K562 (cell line): ENCODE data around the gene LPCAT1. TPM values are rescaled to one million over a fixed set of nuclear protein-coding genes. Genes with fewer than 3 reads are reported as not detected.

Experiments used
- ATAC-seq: fragments of 200-7000 bp; cut with Tn5 transposase; 3 replicates; pipeline ENCODE4 v1.9.1; 2020; ENCODE audit warnings: moderate library complexity
- BruUV-seq: library from RNA; stranded (reverse); fragments of 400-500 nt; replicated peaks from 2 replicates; lab custom pipeline; 2021; lab: Mats Ljungman, UMichigan
- CTCF ChIA-PET: fragments of 300-600 bp; formaldehyde crosslinking; extraction: SDS; loops from one replicate; lab custom pipeline; 2021; ENCODE audit warnings: low intra/inter-chr PET ratio; lab: Yijun Ruan, JAX
- POLR2A ChIA-PET: fragments of 300-600, 350-650 bp; sonication (Branson Sonifier 250); formaldehyde crosslinking; extraction: SDS; loops from one replicate; lab custom pipeline; 2021; ENCODE audit warnings: antibody characterized with exemption, inconsistent platforms; lab: Yijun Ruan, JAX
- DNase-seq, 4 experiments: peaks; one replicate each; pipeline versions ENCODE4 v3.0.0 to v3.0.0-alpha.2; 2011 to 2018; ENCODE audit warnings: low spot score in 3 of 4, mixed read lengths in 3 of 4; ENCODE audit errors: extremely low read depth in 1 of 4
- FAIRE-seq: peaks from 2 replicates; lab custom pipeline; 2011; peaks lifted over from hg19 to GRCh38; lab: Jason Lieb, UNC
- H2AFZ ChIP-seq: 2 replicates; pipeline ENCODE4 v1.6.0; 2011; ENCODE audit warnings: low read depth, low read length, control low read depth, inconsistent platforms
- H3K27ac ChIP-seq: fragments of 200-600 bp; 3 replicates; pipeline ENCODE4 v1.8.0; 2011; ENCODE audit warnings: low read depth, mild to moderate bottlenecking, control low read depth, inconsistent platforms, low read length, moderate library complexity, mixed read lengths; ENCODE audit errors: extremely low read depth
- H3K27me3 ChIP-seq, 2 experiments: fragments of 300-600 bp in 1 of 2; 2 replicates in 1 of 2; 3 replicates in 1 of 2; pipeline versions ENCODE4 v1.6.0 to v1.8.0; 2011; ENCODE audit warnings: inconsistent platforms in 2 of 2, low read length in 2 of 2, mild to moderate bottlenecking in 1 of 2, mixed read lengths in 1 of 2, moderate library complexity in 1 of 2; ENCODE audit not compliant: control insufficient read depth in 2 of 2, insufficient read depth in 2 of 2
- H3K36me3 ChIP-seq: fragments of 300-600 bp; 3 replicates; pipeline ENCODE4 v1.8.0; 2011; ENCODE audit warnings: mild to moderate bottlenecking, low read length, inconsistent platforms; ENCODE audit not compliant: control insufficient read depth, insufficient read depth
- H3K4me1 ChIP-seq, 2 experiments: fragments of 200-600 bp in 1 of 2; replicated peaks in 1 of 2; 2 replicates in 1 of 2; 3 replicates in 1 of 2; pipeline versions ENCODE4 v1.5.1 to v1.8.0; 2011; ENCODE audit warnings: inconsistent platforms in 2 of 2, low read length in 2 of 2, mild to moderate bottlenecking in 1 of 2, mixed read lengths in 1 of 2, moderate library complexity in 1 of 2; ENCODE audit not compliant: control insufficient read depth in 2 of 2, insufficient read depth in 2 of 2
- H3K4me2 ChIP-seq: 2 replicates; pipeline ENCODE4 v1.6.1; 2011; ENCODE audit warnings: low read length, control low read depth, inconsistent platforms, mixed read lengths; ENCODE audit not compliant: insufficient read depth
- H3K4me3 ChIP-seq: fragments of 200-600 bp; sonication (generic), shearing (Covaris generic); 2 replicates; pipeline ENCODE4 v1.5.1; 2016; ENCODE audit warnings: control low read depth, inconsistent platforms
- H3K79me2 ChIP-seq: fragments of 200-600 bp; 3 replicates; pipeline ENCODE4 v1.8.0; 2011; ENCODE audit warnings: low read length, inconsistent platforms; ENCODE audit not compliant: control insufficient read depth, insufficient read depth
- H3K9ac ChIP-seq, 2 experiments: 2 replicates each; pipeline versions ENCODE4 v1.6.0 to v1.6.1; 2011; ENCODE audit warnings: low read depth in 2 of 2, low read length in 2 of 2, control low read depth in 1 of 2, inconsistent platforms in 1 of 2, mild to moderate bottlenecking in 1 of 2, mixed read lengths in 1 of 2; ENCODE audit not compliant: insufficient read depth in 1 of 2
- H3K9me1 ChIP-seq: one replicate; pipeline ENCODE4 v1.6.0; 2011; ENCODE audit warnings: inconsistent platforms, mild to moderate bottlenecking, low read length, moderate library complexity; ENCODE audit not compliant: control insufficient read depth, insufficient read depth
- H3K9me3 ChIP-seq: replicated peaks from 2 replicates; pipeline ENCODE4 v1.5.1; 2011; ENCODE audit warnings: low read depth, low read length, inconsistent platforms; ENCODE audit not compliant: control insufficient read depth, insufficient read depth
- H4K20me1 ChIP-seq: replicated peaks from 2 replicates; pipeline ENCODE4 v1.6.1; 2011; ENCODE audit warnings: low read length, inconsistent platforms, mixed read lengths; ENCODE audit not compliant: control insufficient read depth, insufficient read depth
- BHLHE40 ChIP-seq: IDR thresholded peaks from 2 replicates; pipeline ENCODE4 v1.6.1; 2011; ENCODE audit warnings: low read length, improper control_type of control experiment
- CTCF ChIP-seq, 3 experiments: IDR thresholded peaks in 2 of 3; conservative IDR thresholded peaks in 1 of 3; 2 replicates each; pipeline ENCODE4 v1.5.1; 2011 to 2012; ENCODE audit warnings: low read length in 3 of 3, mild to moderate bottlenecking in 3 of 3, control low read depth in 2 of 3, improper control_type of control experiment in 1 of 3, inconsistent platforms in 1 of 3, low read depth in 1 of 3, mixed read lengths in 1 of 3, moderate library complexity in 1 of 3; ENCODE audit not compliant: insufficient read depth in 2 of 3
- E2F6 ChIP-seq, 2 experiments: IDR thresholded peaks; 2 replicates each; pipeline ENCODE4 v1.6.1; 2011; ENCODE audit warnings: borderline replicate concordance in 1 of 2, control low read depth in 1 of 2, low read depth in 1 of 2, low read length in 1 of 2, mild to moderate bottlenecking in 1 of 2, mixed read lengths in 1 of 2, moderate library complexity in 1 of 2; ENCODE audit not compliant: insufficient read depth in 1 of 2, insufficient read length in 1 of 2, poor library complexity in 1 of 2, severe bottlenecking in 1 of 2; ENCODE audit errors: extremely low read depth in 1 of 2
- ESRRA ChIP-seq: fragments of 450-650 bp; IDR thresholded peaks from 2 replicates; pipeline ENCODE4 v1.6.1; 2014; ENCODE audit warnings: low read depth, mild to moderate bottlenecking, moderate library complexity, borderline replicate concordance
- FOSL1 ChIP-seq: fragments of 200-800 bp; sonication (Bioruptor generic); conservative IDR thresholded peaks from 2 replicates; pipeline ENCODE4 v1.6.1; 2016; ENCODE audit warnings: missing genetic modification characterization, missing compliant biosample characterization
- GATAD2B ChIP-seq: fragments of 450-650 bp; IDR thresholded peaks from 2 replicates; pipeline ENCODE4 v1.6.1; 2017; ENCODE audit warnings: mild to moderate bottlenecking, borderline replicate concordance
- HDAC8 ChIP-seq: fragments of 450-650 bp; IDR thresholded peaks from 2 replicates; pipeline ENCODE4 v1.6.1; 2016; ENCODE audit warnings: mild to moderate bottlenecking, missing genetic modification characterization, moderate library complexity, missing compliant biosample characterization
- L3MBTL2 ChIP-seq: fragments of 450-650 bp; IDR thresholded peaks from 2 replicates; pipeline ENCODE4 v1.6.1; 2016; ENCODE audit warnings: mild to moderate bottlenecking, moderate library complexity
- RAD21 ChIP-seq, 2 experiments: fragments of 250-450 bp in 1 of 2; fragments of 450-650 bp in 1 of 2; sonication (Bioruptor Pico) in 1 of 2; formaldehyde crosslinking in 1 of 2; IDR thresholded peaks in 1 of 2; conservative IDR thresholded peaks in 1 of 2; 2 replicates each; pipeline versions ENCODE4 v1.4.0 to v1.8.0; 2020 to 2022; ENCODE audit warnings: mild to moderate bottlenecking in 2 of 2, moderate library complexity in 1 of 2
- YY1 ChIP-seq, 3 experiments: IDR thresholded peaks; 2 replicates each; pipeline ENCODE4 v1.6.1; 2011; ENCODE audit warnings: low read length in 2 of 3, mild to moderate bottlenecking in 2 of 3, moderate library complexity in 2 of 3, borderline replicate concordance in 1 of 3, control low read depth in 1 of 3, low read depth in 1 of 3; ENCODE audit not compliant: insufficient read depth in 3 of 3, insufficient replicate concordance in 2 of 3, control insufficient read depth in 1 of 3, insufficient read length in 1 of 3; ENCODE audit errors: extremely low read depth in 1 of 3
- ZNF561 ChIP-seq: fragments of 450-650 bp; formaldehyde crosslinking; conservative IDR thresholded peaks from 2 replicates; pipeline ENCODE4 v1.4.0; 2020; ENCODE audit warnings: mild to moderate bottlenecking, moderate library complexity
- WGBS: fragments of 100-300 bp; shearing (Covaris generic); methylation state at CpG from one replicate; pipeline ENCODE4 v1.1.6; 2016; ENCODE audit warnings: low coverage, mixed read lengths; ENCODE audit not compliant: insufficient coverage; ENCODE audit errors: missing lambda C conversion rate; 5-methylcytosine and 5-hydroxymethylcytosine counted together
- in situ Hi-C: fragments of 300-500 bp; cut with MboI; formaldehyde crosslinking; loops from 4 replicates; pipeline ENCODE4 v1.15.0; 2018; ENCODE audit warnings: inconsistent platforms, mixed read lengths
- intact Hi-C: fragments of 100-400 bp; cut with micrococcal nuclease; formaldehyde crosslinking; loops from 2 replicates; pipeline ENCODE4 v1.14.2; 2022
- polyA plus RNA-seq, 8 experiments: library from polyadenylated mRNA; depleted of rRNA in 4 of 8; stranded (reverse) in 5 of 8; unstranded in 3 of 8; fragments of >200 nt; fragmentation: Nextera tagmentation in 2 of 8; fragmentation: Illumina TruSeq in 1 of 8; extraction: Ambion mirVana in 2 of 8; extraction: Trizol in 1 of 8; gene quantifications; 2 replicates each; pipeline versions ENCODE4 v1.2.1 to v1.2.3, GENCODE V29; 2011 to 2014; ENCODE audit warnings: inconsistent platforms in 1 of 8, missing spikeins in 1 of 8
- total RNA-seq, 7 experiments: library from RNA; depleted of rRNA in 6 of 7; stranded (reverse); fragments of >200 nt in 6 of 7; fragmentation: Illumina TruSeq in 2 of 7; extraction: Trizol in 2 of 7; gene quantifications; 2 replicates each; pipeline versions ENCODE4 v1.2.1 to v1.2.3, GENCODE V29; 2011 to 2021; ENCODE audit warnings: low replicate concordance in 1 of 7
- TF ChIP-seq, protein P1 (sequence below): IDR thresholded peaks from 2 replicates; pipeline ENCODE4 v1.6.1; 2011; ENCODE audit warnings: borderline replicate concordance, low read depth, mild to moderate bottlenecking, moderate library complexity, low read length; ENCODE audit not compliant: insufficient read depth, poor library complexity, severe bottlenecking
- TF ChIP-seq, protein P2 (sequence below): sonication (generic); formaldehyde crosslinking; IDR thresholded peaks from 2 replicates; pipeline ENCODE4 v1.8.0; 2022; ENCODE audit warnings: missing genetic modification reagents, mild to moderate bottlenecking, moderate library complexity, borderline replicate concordance

Gene LPCAT1
- total and polyA plus RNA-seq, 9 of the 15 experiments (the other 6 are each of a cell fraction or from before 2014, with no cell fraction given), result 0.14 to 18.4 (median 13.9) TPM

- TF ChIP-seq RAD21 (CRISPR knock-in tag; conservative IDR thresholded peaks at IDR 0.05 in 1 of 2, IDR thresholded peaks at IDR 0.05 in 1 of 2), result peak in 1 of 2 experiments; percentile 20; a peak in 1 of 4 replicates
- no peak for TF ChIP-seq HDAC8
- no peak for TF ChIP-seq ESRRA
- TF ChIP-seq, protein P1, sequence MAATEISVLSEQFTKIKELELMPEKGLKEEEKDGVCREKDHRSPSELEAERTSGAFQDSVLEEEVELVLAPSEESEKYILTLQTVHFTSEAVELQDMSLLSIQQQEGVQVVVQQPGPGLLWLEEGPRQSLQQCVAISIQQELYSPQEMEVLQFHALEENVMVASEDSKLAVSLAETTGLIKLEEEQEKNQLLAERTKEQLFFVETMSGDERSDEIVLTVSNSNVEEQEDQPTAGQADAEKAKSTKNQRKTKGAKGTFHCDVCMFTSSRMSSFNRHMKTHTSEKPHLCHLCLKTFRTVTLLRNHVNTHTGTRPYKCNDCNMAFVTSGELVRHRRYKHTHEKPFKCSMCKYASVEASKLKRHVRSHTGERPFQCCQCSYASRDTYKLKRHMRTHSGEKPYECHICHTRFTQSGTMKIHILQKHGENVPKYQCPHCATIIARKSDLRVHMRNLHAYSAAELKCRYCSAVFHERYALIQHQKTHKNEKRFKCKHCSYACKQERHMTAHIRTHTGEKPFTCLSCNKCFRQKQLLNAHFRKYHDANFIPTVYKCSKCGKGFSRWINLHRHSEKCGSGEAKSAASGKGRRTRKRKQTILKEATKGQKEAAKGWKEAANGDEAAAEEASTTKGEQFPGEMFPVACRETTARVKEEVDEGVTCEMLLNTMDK, result peak; percentile 72
- peak; percentile 42; the same call in 1 of the 2 replicates for TF ChIP-seq FOSL1 (tag)
- peak; percentile 40; the same call in 1 of the 2 replicates for TF ChIP-seq L3MBTL2
- TF ChIP-seq, protein P2, sequence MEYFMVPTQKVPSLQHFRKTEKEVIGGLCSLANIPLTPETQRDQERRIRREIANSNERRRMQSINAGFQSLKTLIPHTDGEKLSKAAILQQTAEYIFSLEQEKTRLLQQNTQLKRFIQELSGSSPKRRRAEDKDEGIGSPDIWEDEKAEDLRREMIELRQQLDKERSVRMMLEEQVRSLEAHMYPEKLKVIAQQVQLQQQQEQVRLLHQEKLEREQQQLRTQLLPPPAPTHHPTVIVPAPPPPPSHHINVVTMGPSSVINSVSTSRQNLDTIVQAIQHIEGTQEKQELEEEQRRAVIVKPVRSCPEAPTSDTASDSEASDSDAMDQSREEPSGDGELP (CRISPR knock-in tag), result peak; percentile 73
- peak in 1 of 3 experiments; percentile 62 for TF ChIP-seq YY1 (IDR thresholded peaks at IDR 0.05; ENCODE audit: borderline replicate concordance in 1 of 3, control insufficient read depth in 1 of 3, extremely low read depth in 1 of 3, insufficient read depth in 3 of 3, insufficient read length in 1 of 3, insufficient replicate concordance in 2 of 3, low read depth in 1 of 3, low read length in 2 of 3)
- TF ChIP-seq BHLHE40, result peak; percentile 92
- peak in 1 of 3 experiments; percentile 19; a peak in 1 of 6 replicates for TF ChIP-seq CTCF (IDR thresholded peaks at IDR 0.05 in 2 of 3, conservative IDR thresholded peaks at IDR 0.05 in 1 of 3; ENCODE audit: insufficient read depth in 2 of 3, low read depth in 1 of 3, low read length in 3 of 3)
- TF ChIP-seq E2F6 (IDR thresholded peaks at IDR 0.05; ENCODE audit: borderline replicate concordance in 1 of 2, extremely low read depth in 1 of 2, insufficient read depth in 1 of 2, insufficient read length in 1 of 2, low read depth in 1 of 2, low read length in 1 of 2, poor library complexity in 1 of 2, severe bottlenecking in 1 of 2), result peak in 1 of 2 experiments; percentile 54
- TF ChIP-seq ZNF561 (CRISPR knock-in tag), result no peak
- TF ChIP-seq GATAD2B, result no peak
- no peaks in the 10 kb centered on the region; the same call in 1 of the 2 replicates for H4K20me1 ChIP-seq
- FAIRE-seq, result no peak
- CTCF ChIA-PET, result no interaction called here
- H3K79me2 ChIP-seq, result no peaks in the 10 kb centered on the region
- no peak overlapping the region for H3K27ac ChIP-seq
- intact Hi-C loops (no loop called here), in situ Hi-C loops (no loop called here)
- H3K4me2 ChIP-seq, result no peak overlapping the region; the same call in 1 of the 2 replicates
- H3K36me3 ChIP-seq, result no peaks in the 10 kb centered on the region
- ATAC-seq, result peak; percentile 87
- POLR2A ChIA-PET, result no interaction called here
- peaks cover 37 to 68% of the 10 kb centered on the region in 2 experiments for H3K27me3 ChIP-seq
- peak; percentile 36 to 43 (median 39) for DNase-seq
- BruUV-seq, result no TSS peak
- WGBS, result 4% methylated on average over 8 of the region's 11 CpGs
- no peak overlapping the region for H3K9ac ChIP-seq
- no peaks in the 10 kb centered on the region for H3K9me3 ChIP-seq
- no peak overlapping the region for H2AFZ ChIP-seq
- no peaks in the 10 kb centered on the region; a peak in 1 of 5 replicates for H3K4me1 ChIP-seq
- H3K9me1 ChIP-seq, result no peaks in the 10 kb centered on the region
- H3K4me3 ChIP-seq, result no peak overlapping the region
Measured at GRCh38 chr5:1437226-1437829, 86.4 kb downstream of the LPCAT1 start.
